ENCODE data around the gene HOXC5. TPM values are rescaled to one million over a fixed set of nuclear protein-coding genes. Genes with fewer than 3 reads are reported as not detected.

The HOXC5 gene
- total RNA-seq, 1 experiment from 2014 or later = not detected

- peaks cover 7 to 22% of the 10 kb centered on the region in 2 experiments for H3K4me1 Mint-ChIP-seq
- no peak overlapping the region; a peak in 1 of 5 replicates for H3K4me3 Mint-ChIP-seq
Measured at GRCh38 chr12:54005531-54005852, 27.4 kb upstream of the HOXC5 start.

More at GRCh38 chr12:54005531-54005852, 27.4 kb upstream of the HOXC5 start:
- Histone ChIP-seq H2BK120ac (ENCODE audit: low read depth, low read length, poor library complexity, severe bottlenecking) (no peak overlapping the region), H4K5ac (ENCODE audit: insufficient read length, low read depth, low read length) (no peak overlapping the region), H4K8ac (replicated peaks; ENCODE audit: insufficient read length, low read depth, low read length) (no peak overlapping the region), H3K9me3 (ENCODE audit: control insufficient read depth, low read depth, low read length) (no peaks in the 10 kb centered on the region), H3K56ac (ENCODE audit: insufficient read length, low read depth, low read length) (no peak overlapping the region), H2BK12ac (ENCODE audit: insufficient read length, low read depth, low read length) (no peak overlapping the region), H3K4me2 (ENCODE audit: insufficient read depth, insufficient read length, low read length) (no peak overlapping the region), H3K14ac (ENCODE audit: insufficient read depth, low read length) (no peak overlapping the region), H3K79me2 (ENCODE audit: insufficient read depth, low read length) (no peaks in the 10 kb centered on the region), H2BK20ac (ENCODE audit: low read depth, low read length, poor library complexity, severe bottlenecking) (no peak overlapping the region), H2BK15ac (ENCODE audit: low read depth, low read length) (no peak overlapping the region), H2AK5ac (ENCODE audit: insufficient read length, low read length) (no peak overlapping the region), H3K4me1 (ENCODE audit: insufficient read depth, low read length) (no peaks in the 10 kb centered on the region), H4K91ac (ENCODE audit: insufficient read length, low read depth, low read length) (no peak overlapping the region), H3K79me1 (ENCODE audit: insufficient read depth, low read depth, low read length, poor library complexity, severe bottlenecking) (no peaks in the 10 kb centered on the region), H3K27me3 (ENCODE audit: insufficient read depth, low read length) (peaks cover 96% of the 10 kb centered on the region), H2AFZ (ENCODE audit: low read length) (no peak overlapping the region), H3K18ac (ENCODE audit: insufficient read length, low read depth, low read length) (no peak overlapping the region), H3K23me2 (ENCODE audit: insufficient read length, low read depth, low read length, poor library complexity, severe bottlenecking) (no peaks in the 10 kb centered on the region), H2BK5ac (ENCODE audit: insufficient read length, low read length) (no peak overlapping the region), H4K20me1 (ENCODE audit: control insufficient read depth, insufficient read depth, insufficient read length) (no peaks in the 10 kb centered on the region), H3K27ac (ENCODE audit: insufficient read length, low read depth, low read length) (no peak overlapping the region), H3K23ac (ENCODE audit: insufficient read length, low read depth, low read length) (no peak overlapping the region), H3T11ph (ENCODE audit: low read length) (no peak overlapping the region), H3K4ac (ENCODE audit: low read depth, low read length) (no peak overlapping the region), H3K9ac (ENCODE audit: extremely low read depth, insufficient read length, low read length) (no peak overlapping the region)
- TF ChIP-seq CTCF (conservative IDR thresholded peaks at IDR 0.05) = no peak
- Mint-ChIP-seq H3K27me3 (ENCODE audit: low read depth) (peaks cover 100% of the 10 kb centered on the region), H3K27ac (no peak overlapping the region), H3K36me3 (ENCODE audit: insufficient read depth in 1 of 3, low read depth in 3 of 3) (no peaks in the 10 kb centered on the region), H3K9me3 (peaks cover 4 to 6% of the 10 kb centered on the region in 2 experiments; a peak in 3 of 5 replicates)
- no CpG with 5 or more reads among the region's 26 CpGs for WGBS (ENCODE audit: extremely low coverage, insufficient read length, low lambda C conversion rate)
- DNase-seq = no peak
